MM.1S (cell line): ENCODE measurements around the gene KCNG3.

Experiments used
- DNase-seq: peaks from one replicate; pipeline ENCODE4 v3.0.0-alpha.2; 2015
- H2AFZ ChIP-seq: fragments of 300-600 bp; sonication (generic); 2 replicates; pipeline ENCODE4 v1.6.0; 2016; ENCODE audit warnings: antibody characterized with exemption, low read length
- H3F3A ChIP-seq: fragments of 300-600 bp; sonication (generic); 2 replicates; pipeline ENCODE4 v1.6.1; 2016; ENCODE audit warnings: mild to moderate bottlenecking, antibody characterized with exemption, low read length, moderate library complexity, mixed read lengths; ENCODE audit not compliant: insufficient read depth
- H3K27ac ChIP-seq: fragments of 300-600 bp; sonication (generic); 2 replicates; pipeline ENCODE4 v1.5.1; 2016; ENCODE audit warnings: mild to moderate bottlenecking, low read length
- H3K27me3 ChIP-seq: fragments of 300-600 bp; sonication (generic); replicated peaks from 2 replicates; pipeline ENCODE4 v1.6.0; 2016; ENCODE audit warnings: low read length; ENCODE audit not compliant: insufficient read depth
- H3K36me3 ChIP-seq: fragments of 300-600 bp; sonication (generic); replicated peaks from 2 replicates; pipeline ENCODE4 v1.6.1; 2016; ENCODE audit warnings: mild to moderate bottlenecking, low read length, mixed read lengths; ENCODE audit not compliant: insufficient read depth
- H3K4me1 ChIP-seq: fragments of 300-600 bp; sonication (generic); 2 replicates; pipeline ENCODE4 v1.6.1; 2016; ENCODE audit warnings: low read length, mixed read lengths
- H3K4me2 ChIP-seq: fragments of 300-600 bp; sonication (generic); 2 replicates; pipeline ENCODE4 v1.6.0; 2016; ENCODE audit warnings: low read depth, low read length
- H3K4me3 ChIP-seq: fragments of 300-600 bp; sonication (generic); 2 replicates; pipeline ENCODE4 v1.5.1; 2016; ENCODE audit warnings: low read length, mixed read lengths
- H3K79me2 ChIP-seq: fragments of 300-600 bp; sonication (generic); 2 replicates; pipeline ENCODE4 v1.6.1; 2016; ENCODE audit warnings: mixed run types, low read length, mixed read lengths
- H3K9ac ChIP-seq: fragments of 300-600 bp; sonication (generic); 2 replicates; pipeline ENCODE4 v1.6.1; 2016; ENCODE audit warnings: low read length, mixed read lengths
- H3K9me2 ChIP-seq: fragments of 300-600 bp; sonication (generic); replicated peaks from 2 replicates; pipeline ENCODE4 v1.6.1; 2016; ENCODE audit warnings: mild to moderate bottlenecking, low read length, mixed read lengths; ENCODE audit not compliant: insufficient read depth
- H3K9me3 ChIP-seq: fragments of 300-600 bp; sonication (generic); replicated peaks from 2 replicates; pipeline ENCODE4 v1.6.1; 2016; ENCODE audit warnings: mild to moderate bottlenecking, low read length, mixed read lengths; ENCODE audit not compliant: insufficient read depth
- H4K20me1 ChIP-seq: fragments of 300-600 bp; sonication (generic); 2 replicates; pipeline ENCODE4 v1.6.1; 2016; ENCODE audit warnings: mild to moderate bottlenecking, low read length, moderate library complexity, mixed read lengths; ENCODE audit not compliant: insufficient read depth
- CTCF ChIP-seq: fragments of 300-600 bp; sonication (generic); IDR thresholded peaks from 2 replicates; pipeline ENCODE4 v1.5.1; 2016; ENCODE audit warnings: antibody characterized with exemption, low read length, mixed read lengths
- EZH2 ChIP-seq: fragments of 300-600 bp; sonication (generic); optimal IDR thresholded peaks from 2 replicates; pipeline ENCODE3; 2017; ENCODE audit warnings: low read depth, mild to moderate bottlenecking, antibody characterized with exemption, low read length, mixed read lengths
- EZH2phosphoT487 ChIP-seq: fragments of 300-600 bp; sonication (generic); IDR thresholded peaks from 2 replicates; pipeline ENCODE4 v1.6.1; 2018; ENCODE audit warnings: antibody characterized with exemption, low read length

Gene KCNG3

GRCh38 chr2:42414648-42415047 lies 79.1 kb downstream of the KCNG3 start:
- no peak for DNase-seq
- Histone ChIP-seq H3K4me1 (no peaks in the 10 kb centered on the region), H3K27ac (no peak overlapping the region), H3K9ac (no peak overlapping the region), H3K79me2 (no peaks in the 10 kb centered on the region), H3K4me3 (no peak overlapping the region), H3K4me2 (no peak overlapping the region), H4K20me1 (no peaks in the 10 kb centered on the region), H3K9me2 (no peaks in the 10 kb centered on the region), H2AFZ (no peak overlapping the region), H3F3A (no peaks in the 10 kb centered on the region), H3K27me3 (no peaks in the 10 kb centered on the region), H3K36me3 (no peaks in the 10 kb centered on the region), H3K9me3 (no peaks in the 10 kb centered on the region)
- TF ChIP-seq EZH2phosphoT487 (no peak), EZH2 (no peak)

- H3K9me3 ChIP-seq = no peaks in the 10 kb centered on the region
- H3F3A ChIP-seq = no peaks in the 10 kb centered on the region
- no peaks in the 10 kb centered on the region for H3K36me3 ChIP-seq
- H4K20me1 ChIP-seq = no peaks in the 10 kb centered on the region
- H3K79me2 ChIP-seq = no peaks in the 10 kb centered on the region
- TF ChIP-seq EZH2 = no peak
- no peak for TF ChIP-seq CTCF
- TF ChIP-seq EZH2phosphoT487 = no peak
- no peaks in the 10 kb centered on the region for H3K27me3 ChIP-seq
- no peak overlapping the region for H2AFZ ChIP-seq
- no peak for DNase-seq
- H3K9ac ChIP-seq = no peak overlapping the region
- H3K4me2 ChIP-seq = no peak overlapping the region
- H3K9me2 ChIP-seq = no peaks in the 10 kb centered on the region
- no peak overlapping the region for H3K4me3 ChIP-seq
- no peak overlapping the region for H3K27ac ChIP-seq
- H3K4me1 ChIP-seq = no peaks in the 10 kb centered on the region
Observed at GRCh38 chr2:42414158-42414557, 79.6 kb downstream of the KCNG3 start.

- Histone ChIP-seq H3K79me2 (no peaks in the 10 kb centered on the region), H3F3A (no peaks in the 10 kb centered on the region), H3K9ac (no peak overlapping the region), H3K4me1 (no peaks in the 10 kb centered on the region), H3K4me2 (no peak overlapping the region), H3K9me2 (no peaks in the 10 kb centered on the region), H3K27me3 (no peaks in the 10 kb centered on the region), H3K36me3 (no peaks in the 10 kb centered on the region), H3K9me3 (no peaks in the 10 kb centered on the region), H4K20me1 (no peaks in the 10 kb centered on the region), H3K27ac (no peak overlapping the region), H2AFZ (no peak overlapping the region), H3K4me3 (no peak overlapping the region)
- TF ChIP-seq EZH2 (no peak), EZH2phosphoT487 (no peak), CTCF (no peak)
- no peak for DNase-seq
Observed at GRCh38 chr2:42410742-42411514, 82.9 kb downstream of the KCNG3 start.

GRCh38 chr2:42408009-42408408 lies 85.8 kb downstream of the KCNG3 start:
- Histone ChIP-seq H4K20me1 (no peaks in the 10 kb centered on the region), H3K27me3 (no peaks in the 10 kb centered on the region), H3K9me2 (no peaks in the 10 kb centered on the region), H3K36me3 (no peaks in the 10 kb centered on the region), H3F3A (no peaks in the 10 kb centered on the region), H2AFZ (no peak overlapping the region), H3K9ac (no peak overlapping the region), H3K9me3 (no peaks in the 10 kb centered on the region), H3K79me2 (no peaks in the 10 kb centered on the region), H3K4me2 (no peak overlapping the region), H3K4me3 (no peak overlapping the region), H3K27ac (no peak overlapping the region), H3K4me1 (no peaks in the 10 kb centered on the region)
- DNase-seq = no peak
- no peak for TF ChIP-seq EZH2phosphoT487
- TF ChIP-seq EZH2 = no peak
- no peak for TF ChIP-seq CTCF
